ENCODE measurements around the gene PHLDB3.
A peak's percentile ranks its signal among the peaks of the same experiment; 100 is the strongest.

The PHLDB3 gene

GRCh38 chr19:43463381-43464133 is 41.0 kb downstream of the PHLDB3 start:
- Histone ChIP-seq H3K9ac (ENCODE audit: low read depth, low read length) (no peak overlapping the region), H3K4me3 (ENCODE audit: low read depth, low read length) (peak overlapping the region; percentile 94), H3K36me3 (ENCODE audit: control insufficient read depth, insufficient read depth, low read length) (peaks cover 6% of the 10 kb centered on the region), H3K9me3 (ENCODE audit: control insufficient read depth, insufficient read depth, low read length) (no peaks in the 10 kb centered on the region), H3K27me3 (ENCODE audit: control insufficient read depth, insufficient read depth, low read length) (peaks cover 19% of the 10 kb centered on the region), H3K4me1 (ENCODE audit: control insufficient read depth, insufficient read depth, low read length) (peaks cover 5% of the 10 kb centered on the region)

- H3K9me3 ChIP-seq (ENCODE audit: control insufficient read depth, insufficient read depth, low read length), result no peaks in the 10 kb centered on the region
- peaks cover 6% of the 10 kb centered on the region for H3K36me3 ChIP-seq (ENCODE audit: control insufficient read depth, insufficient read depth, low read length)
- H3K9ac ChIP-seq (ENCODE audit: low read depth, low read length), result peak overlapping the region; percentile 89
- peaks cover 5% of the 10 kb centered on the region for H3K4me1 ChIP-seq (ENCODE audit: control insufficient read depth, insufficient read depth, low read length)
- H3K4me3 ChIP-seq (ENCODE audit: low read depth, low read length), result peak overlapping the region; percentile 94
- peaks cover 19% of the 10 kb centered on the region for H3K27me3 ChIP-seq (ENCODE audit: control insufficient read depth, insufficient read depth, low read length)
Observed at GRCh38 chr19:43462785-43463380, 41.7 kb downstream of the PHLDB3 start.

GRCh38 chr19:43462383-43462782 is 42.2 kb downstream of the PHLDB3 start:
- H3K27me3 ChIP-seq (ENCODE audit: control insufficient read depth, insufficient read depth, low read length), result peaks cover 19% of the 10 kb centered on the region
- no peaks in the 10 kb centered on the region for H3K9me3 ChIP-seq (ENCODE audit: control insufficient read depth, insufficient read depth, low read length)
- H3K4me1 ChIP-seq (ENCODE audit: control insufficient read depth, insufficient read depth, low read length), result peaks cover 5% of the 10 kb centered on the region
- H3K4me3 ChIP-seq (ENCODE audit: low read depth, low read length), result peak overlapping the region; percentile 94
- no peak overlapping the region for H3K9ac ChIP-seq (ENCODE audit: low read depth, low read length)
- H3K36me3 ChIP-seq (ENCODE audit: control insufficient read depth, insufficient read depth, low read length), result peaks cover 6% of the 10 kb centered on the region

GRCh38 chr19:43461303-43461702 is 43.2 kb downstream of the PHLDB3 start:
- peaks cover 19% of the 10 kb centered on the region for H3K27me3 ChIP-seq (ENCODE audit: control insufficient read depth, insufficient read depth, low read length)
- no peaks in the 10 kb centered on the region for H3K9me3 ChIP-seq (ENCODE audit: control insufficient read depth, insufficient read depth, low read length)
- no peak overlapping the region for H3K4me3 ChIP-seq (ENCODE audit: low read depth, low read length)
- H3K4me1 ChIP-seq (ENCODE audit: control insufficient read depth, insufficient read depth, low read length), result peaks cover 5% of the 10 kb centered on the region
- peaks cover 6% of the 10 kb centered on the region for H3K36me3 ChIP-seq (ENCODE audit: control insufficient read depth, insufficient read depth, low read length)
- H3K9ac ChIP-seq (ENCODE audit: low read depth, low read length), result no peak overlapping the region

GRCh38 chr19:43460362-43461016 is 44.1 kb downstream of the PHLDB3 start:
- H3K27me3 ChIP-seq (ENCODE audit: control insufficient read depth, insufficient read depth, low read length), result peaks cover 11% of the 10 kb centered on the region
- peaks cover 6% of the 10 kb centered on the region for H3K36me3 ChIP-seq (ENCODE audit: control insufficient read depth, insufficient read depth, low read length)
- H3K4me1 ChIP-seq (ENCODE audit: control insufficient read depth, insufficient read depth, low read length), result peaks cover 5% of the 10 kb centered on the region
- H3K9me3 ChIP-seq (ENCODE audit: control insufficient read depth, insufficient read depth, low read length), result no peaks in the 10 kb centered on the region
- H3K4me3 ChIP-seq (ENCODE audit: low read depth, low read length), result no peak overlapping the region
- no peak overlapping the region for H3K9ac ChIP-seq (ENCODE audit: low read depth, low read length)

- H3K4me3 ChIP-seq (ENCODE audit: low read depth, low read length), result no peak overlapping the region
- no peaks in the 10 kb centered on the region for H3K4me1 ChIP-seq (ENCODE audit: control insufficient read depth, insufficient read depth, low read length)
- peaks cover 2% of the 10 kb centered on the region for H3K27me3 ChIP-seq (ENCODE audit: control insufficient read depth, insufficient read depth, low read length)
- peaks cover 6% of the 10 kb centered on the region for H3K36me3 ChIP-seq (ENCODE audit: control insufficient read depth, insufficient read depth, low read length)
- no peak overlapping the region for H3K9ac ChIP-seq (ENCODE audit: low read depth, low read length)
- H3K9me3 ChIP-seq (ENCODE audit: control insufficient read depth, insufficient read depth, low read length), result no peaks in the 10 kb centered on the region
Observed at GRCh38 chr19:43457809-43458208, 46.7 kb downstream of the PHLDB3 start.

- Histone ChIP-seq H3K9ac (ENCODE audit: low read depth, low read length) (no peak overlapping the region), H3K4me1 (ENCODE audit: control insufficient read depth, insufficient read depth, low read length) (no peaks in the 10 kb centered on the region), H3K4me3 (ENCODE audit: low read depth, low read length) (no peak overlapping the region), H3K9me3 (ENCODE audit: control insufficient read depth, insufficient read depth, low read length) (no peaks in the 10 kb centered on the region), H3K27me3 (ENCODE audit: control insufficient read depth, insufficient read depth, low read length) (no peaks in the 10 kb centered on the region), H3K36me3 (ENCODE audit: control insufficient read depth, insufficient read depth, low read length) (no peaks in the 10 kb centered on the region)
Observed at GRCh38 chr19:43455321-43456113, 49.0 kb downstream of the PHLDB3 start.

- H3K9ac ChIP-seq (ENCODE audit: low read depth, low read length), result no peak overlapping the region
- no peaks in the 10 kb centered on the region for H3K9me3 ChIP-seq (ENCODE audit: control insufficient read depth, insufficient read depth, low read length)
- no peaks in the 10 kb centered on the region for H3K4me1 ChIP-seq (ENCODE audit: control insufficient read depth, insufficient read depth, low read length)
- H3K4me3 ChIP-seq (ENCODE audit: low read depth, low read length), result no peak overlapping the region
- H3K27me3 ChIP-seq (ENCODE audit: control insufficient read depth, insufficient read depth, low read length), result no peaks in the 10 kb centered on the region
- H3K36me3 ChIP-seq (ENCODE audit: control insufficient read depth, insufficient read depth, low read length), result no peaks in the 10 kb centered on the region
Observed at GRCh38 chr19:43454031-43454430, 50.5 kb downstream of the PHLDB3 start.

- Histone ChIP-seq H3K4me3 (ENCODE audit: low read depth, low read length) (no peak overlapping the region), H3K27me3 (ENCODE audit: control insufficient read depth, insufficient read depth, low read length) (no peaks in the 10 kb centered on the region), H3K9ac (ENCODE audit: low read depth, low read length) (no peak overlapping the region)
Observed at GRCh38 chr19:43452582-43452981, 52.0 kb downstream of the PHLDB3 start.

GRCh38 chr19:43450545-43450997 is 54.0 kb downstream of the PHLDB3 start:
- Histone ChIP-seq H3K36me3 (ENCODE audit: control insufficient read depth, insufficient read depth, low read length) (no peaks in the 10 kb centered on the region), H3K4me3 (ENCODE audit: low read depth, low read length) (no peak overlapping the region), H3K27me3 (ENCODE audit: control insufficient read depth, insufficient read depth, low read length) (no peaks in the 10 kb centered on the region), H3K9me3 (ENCODE audit: control insufficient read depth, insufficient read depth, low read length) (no peaks in the 10 kb centered on the region), H3K4me1 (ENCODE audit: control insufficient read depth, insufficient read depth, low read length) (peaks cover 5% of the 10 kb centered on the region), H3K9ac (ENCODE audit: low read depth, low read length) (no peak overlapping the region)

More at GRCh38 chr19:43452582-43452981, 52.0 kb downstream of the PHLDB3 start:
- no peaks in the 10 kb centered on the region for H3K9me3 ChIP-seq (ENCODE audit: control insufficient read depth, insufficient read depth, low read length)
- no peaks in the 10 kb centered on the region for H3K4me1 ChIP-seq (ENCODE audit: control insufficient read depth, insufficient read depth, low read length)
- no peaks in the 10 kb centered on the region for H3K36me3 ChIP-seq (ENCODE audit: control insufficient read depth, insufficient read depth, low read length)

GRCh38 chr19:43447655-43448054 is 56.9 kb downstream of the PHLDB3 start:
- Histone ChIP-seq H3K9me3 (ENCODE audit: control insufficient read depth, insufficient read depth, low read length) (no peaks in the 10 kb centered on the region), H3K9ac (ENCODE audit: low read depth, low read length) (no peak overlapping the region), H3K4me1 (ENCODE audit: control insufficient read depth, insufficient read depth, low read length) (peaks cover 5% of the 10 kb centered on the region), H3K4me3 (ENCODE audit: low read depth, low read length) (no peak overlapping the region), H3K36me3 (ENCODE audit: control insufficient read depth, insufficient read depth, low read length) (no peaks in the 10 kb centered on the region), H3K27me3 (ENCODE audit: control insufficient read depth, insufficient read depth, low read length) (no peaks in the 10 kb centered on the region)

All from iPS-15b (cell line).